Activated CD4-positive, alpha-beta T cell treated with anti-CD3 and anti-CD28 coated beads for 36 hours (primary cell): ENCODE results near the gene SGMS2. TPM values are rescaled to one million over a fixed set of nuclear protein-coding genes. Genes with fewer than 3 reads are reported as not detected.
"Not testable (repeated sequence)": the region's sequence is repeated elsewhere in the genome, so short reads cannot be mapped to it uniquely, and the experiment has no call there.

ENCODE experiments used
- ATAC-seq: fragments of 200-7000 bp; cut with Tn5 transposase; one replicate; pipeline ENCODE4 v1.10.0; 2021; ENCODE audit warnings: mild to moderate bottlenecking, moderate library complexity
- CTCF ChIA-PET: fragments of 350-600 bp; sonication (Branson Sonifier 250); formaldehyde crosslinking; loops from one replicate; lab custom pipeline; 2021; ENCODE audit warnings: antibody characterized with exemption; lab: Charles Lee
- POLR2A ChIA-PET: fragments of 350-600 bp; sonication (Branson Sonifier 250); formaldehyde crosslinking; loops from one replicate; lab custom pipeline; 2021; ENCODE audit warnings: antibody characterized with exemption, inconsistent platforms; lab: Charles Lee
- DNase-seq: peaks from one replicate; pipeline ENCODE4 v3.0.0-alpha.2; 2020
- H3K27ac Mint-ChIP-seq: one replicate; pipeline ENCODE4 v1.8.0; 2021; ENCODE audit warnings: mixed read lengths
- H3K27me3 Mint-ChIP-seq: one replicate; pipeline ENCODE4 v1.8.0; 2021; ENCODE audit warnings: mixed read lengths
- H3K36me3 Mint-ChIP-seq: one replicate; pipeline ENCODE4 v1.8.0; 2021; ENCODE audit warnings: low read depth, mixed read lengths
- H3K4me1 Mint-ChIP-seq: one replicate; pipeline ENCODE4 v1.8.0; 2021; ENCODE audit warnings: mixed read lengths
- H3K4me3 Mint-ChIP-seq: one replicate; pipeline ENCODE4 v1.8.0; 2021; ENCODE audit warnings: mild to moderate bottlenecking, moderate library complexity, mixed read lengths
- H3K9me3 Mint-ChIP-seq: one replicate; pipeline ENCODE4 v1.8.0; 2021; ENCODE audit warnings: low read depth, mixed read lengths
- intact Hi-C, 2 experiments: fragments of 100-400 bp; cut with DNase I in 1 of 2; cut with micrococcal nuclease in 1 of 2; formaldehyde crosslinking; loops; one replicate each; pipeline versions ENCODE4 v1.14.2 to v1.15.1; 2022 to 2024; cut with DNase I, micrococcal nuclease
- total RNA-seq, 2 experiments: library from RNA; stranded (reverse); gene quantifications; one replicate each; pipeline ENCODE4 v1.2.3, GENCODE V29; 2021

The SGMS2 gene
- total RNA-seq, 2 experiments from 2014 or later = 0.84 to 1.8 TPM

DNA sequence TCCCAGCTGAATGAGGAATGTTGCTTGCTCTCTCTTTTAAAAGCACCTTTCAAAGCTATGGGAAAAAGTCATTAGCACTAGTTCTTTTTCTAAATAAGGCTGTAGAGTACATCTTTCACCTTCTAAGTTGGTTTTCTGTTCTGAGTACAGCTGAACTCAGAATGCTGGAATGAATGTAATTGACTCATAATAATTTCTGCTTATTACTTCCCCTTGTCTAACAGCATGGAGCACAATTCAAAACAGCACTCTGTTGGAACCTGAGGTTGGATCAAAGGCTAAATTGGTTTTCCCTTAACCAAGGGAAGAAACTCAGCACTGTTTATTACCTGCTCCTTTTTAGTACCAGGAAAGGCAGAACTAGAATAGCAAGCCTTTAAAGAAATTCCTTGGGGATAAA, 73.1 kb downstream of the SGMS2 start:
- H3K27ac Mint-ChIP-seq = no peak overlapping the region
- POLR2A ChIA-PET = no interaction called here
- DNase-seq (no peak), ATAC-seq (peak; percentile 58)
- intact Hi-C loops = loop anchor here (2.0 to 5.0 kb wide), 2 partner anchors 35 to 76 kb away; partner anchors contain the start of gene SGMS2 (in 2 of the 2)
- peaks cover 17% of the 10 kb centered on the region for H3K4me1 Mint-ChIP-seq
- no peaks in the 10 kb centered on the region for H3K9me3 Mint-ChIP-seq
- no peak overlapping the region for H3K4me3 Mint-ChIP-seq
- CTCF ChIA-PET = interaction anchor here (1.3 to 1.5 kb wide), 4 partner anchors 13 to 36 kb away, joined by 4 read pairs; no protein-coding TSS in a partner anchor
- H3K36me3 Mint-ChIP-seq = no peaks in the 10 kb centered on the region
- H3K27me3 Mint-ChIP-seq = peaks cover 13% of the 10 kb centered on the region

DNA sequence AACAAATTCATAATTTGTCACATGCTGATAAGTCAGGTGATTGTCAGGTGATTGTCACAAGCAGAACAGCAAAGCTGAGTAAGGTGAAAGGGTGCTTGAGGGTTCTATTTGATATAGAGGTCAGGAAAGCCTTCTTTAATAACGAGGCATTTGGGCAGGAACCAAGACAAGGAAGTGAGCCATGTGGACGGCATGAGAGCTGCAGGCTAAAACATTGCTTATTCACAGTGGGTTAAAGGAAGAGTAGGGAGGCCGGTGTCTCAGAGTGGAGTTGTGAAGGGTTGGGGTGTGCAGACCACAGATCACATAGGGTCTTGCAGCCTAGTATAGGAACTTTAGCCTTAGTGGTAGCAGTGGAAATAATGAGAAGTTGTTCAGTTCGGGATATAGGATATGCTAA, 75.3 kb downstream of the SGMS2 start:
- H3K27ac Mint-ChIP-seq = no peak overlapping the region
- no peak for ATAC-seq
- peaks cover 7% of the 10 kb centered on the region for H3K9me3 Mint-ChIP-seq
- POLR2A ChIA-PET = no interaction called here
- H3K36me3 Mint-ChIP-seq = peaks cover 5% of the 10 kb centered on the region
- no peak for DNase-seq
- H3K4me3 Mint-ChIP-seq = no peak overlapping the region
- CTCF ChIA-PET = interaction anchor here (1.2 kb wide), 1 partner anchor 13 kb away, joined by 3 read pairs; no protein-coding TSS in a partner anchor
- H3K27me3 Mint-ChIP-seq = peaks cover 14% of the 10 kb centered on the region
- H3K4me1 Mint-ChIP-seq = peaks cover 20% of the 10 kb centered on the region
- intact Hi-C loops = no loop called here

DNA sequence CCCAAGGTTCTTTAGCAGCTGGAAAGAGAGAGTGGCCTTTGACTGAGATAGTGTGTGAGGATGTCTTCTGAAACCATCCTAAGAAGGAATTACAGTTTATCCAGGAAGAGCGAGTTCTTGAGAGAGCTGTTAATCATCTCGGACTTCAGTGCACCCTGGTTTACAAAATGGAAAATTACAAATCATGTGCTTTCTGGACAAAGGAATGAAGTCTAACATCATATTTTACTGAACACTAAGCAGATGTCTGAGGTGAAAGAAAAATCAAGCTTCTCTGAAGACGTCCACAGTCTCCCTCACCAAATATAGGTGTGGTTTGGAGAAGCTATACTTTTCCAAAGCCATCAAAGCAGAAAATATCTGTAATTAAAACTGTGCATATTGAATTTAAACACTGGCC, 75.8 kb downstream of the SGMS2 start:
- Mint-ChIP-seq H3K36me3 (peaks cover 5% of the 10 kb centered on the region), H3K4me3 (no peak overlapping the region), H3K9me3 (peaks cover 7% of the 10 kb centered on the region), H3K27ac (no peak overlapping the region), H3K4me1 (peaks cover 20% of the 10 kb centered on the region), H3K27me3 (peaks cover 10% of the 10 kb centered on the region)
- ATAC-seq (no peak), DNase-seq (no peak)
- ChIA-PET CTCF (interaction anchor here (0.5 to 1.2 kb wide), 3 partner anchors 10 to 13 kb away, joined by 3 read pairs; no protein-coding TSS in a partner anchor), POLR2A (no interaction called here)
- intact Hi-C loops = no loop called here

DNA sequence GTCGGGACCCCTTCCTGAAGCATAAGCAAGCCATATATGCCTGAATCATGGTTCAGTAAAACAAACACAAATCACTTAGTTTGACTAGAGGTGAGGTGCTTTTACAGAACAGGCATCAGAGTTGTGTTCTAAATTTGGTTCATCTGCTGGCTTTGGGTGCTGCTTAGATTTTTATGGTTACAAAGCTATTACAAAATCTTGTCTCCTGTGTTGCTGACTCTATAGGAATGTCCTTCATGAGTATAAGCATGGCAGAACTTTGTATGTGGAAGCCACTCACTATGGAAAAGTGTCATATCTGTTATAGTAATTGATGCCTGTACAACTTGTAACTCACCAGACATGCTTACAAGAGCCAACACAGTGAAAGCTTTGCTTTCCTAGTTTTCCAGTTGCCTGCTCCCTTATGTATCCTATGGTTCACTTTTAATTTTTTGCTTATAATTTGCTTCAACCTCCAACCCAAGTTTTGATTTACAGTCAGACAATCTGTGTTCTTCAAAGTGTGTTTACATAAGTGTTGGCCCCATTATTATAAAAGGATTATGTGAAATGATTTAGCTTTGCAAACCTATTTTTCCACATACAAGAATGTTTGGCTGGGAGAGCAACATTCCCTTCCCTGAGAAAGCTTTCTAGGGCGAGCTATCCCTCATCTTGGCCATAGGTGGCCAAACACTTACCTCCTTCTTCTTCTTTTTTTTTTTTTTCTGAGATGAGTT, 76.6 kb downstream of the SGMS2 start:
- no peak for DNase-seq
- peaks cover 10% of the 10 kb centered on the region for H3K9me3 Mint-ChIP-seq
- H3K36me3 Mint-ChIP-seq = peaks cover 5% of the 10 kb centered on the region
- ATAC-seq = no peak
- ChIA-PET CTCF (interaction anchor here (0.5 to 1.8 kb wide), 4 partner anchors 9 to 143 kb away, joined by 3 to 10 read pairs (median 3); no protein-coding TSS in a partner anchor), POLR2A (interaction anchor here (0.6 kb wide), 1 partner anchor 43 kb away, joined by 3 read pairs; no protein-coding TSS in a partner anchor)
- no peak overlapping the region for H3K27ac Mint-ChIP-seq
- peaks cover 13% of the 10 kb centered on the region for H3K4me1 Mint-ChIP-seq
- H3K27me3 Mint-ChIP-seq = peaks cover 10% of the 10 kb centered on the region
- no peak overlapping the region for H3K4me3 Mint-ChIP-seq
- intact Hi-C loops = no loop called here

DNA sequence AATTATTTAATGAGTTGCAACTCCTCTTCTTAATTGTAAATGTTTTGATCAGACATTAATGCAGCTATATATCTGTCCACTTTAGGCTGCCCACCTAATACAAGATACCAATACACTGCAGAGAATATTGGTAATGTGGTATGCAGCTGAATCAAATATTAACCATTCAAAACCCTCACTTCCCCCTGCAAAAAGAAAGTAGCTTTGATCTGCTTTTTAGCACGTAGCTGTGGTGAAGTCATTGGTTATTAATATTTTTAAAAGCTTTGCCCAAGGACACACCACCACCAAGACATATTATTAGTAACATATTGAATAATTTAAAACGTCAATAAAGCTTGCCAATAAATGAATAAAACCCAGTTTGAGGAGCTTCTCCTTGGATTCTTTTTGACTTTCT, 78.0 kb downstream of the SGMS2 start:
- no peak overlapping the region for H3K27ac Mint-ChIP-seq
- ATAC-seq (no peak), DNase-seq (no peak)
- H3K36me3 Mint-ChIP-seq = peaks cover 5% of the 10 kb centered on the region
- ChIA-PET POLR2A (no interaction called here), CTCF (interaction anchor here (0.7 to 1.8 kb wide), 4 partner anchors 10 to 145 kb away, joined by 3 to 10 read pairs (median 6); no protein-coding TSS in a partner anchor)
- H3K4me3 Mint-ChIP-seq = no peak overlapping the region
- H3K9me3 Mint-ChIP-seq = peaks cover 10% of the 10 kb centered on the region
- H3K4me1 Mint-ChIP-seq = peaks cover 5% of the 10 kb centered on the region
- peaks cover 8% of the 10 kb centered on the region for H3K27me3 Mint-ChIP-seq
- intact Hi-C loops = no loop called here

DNA sequence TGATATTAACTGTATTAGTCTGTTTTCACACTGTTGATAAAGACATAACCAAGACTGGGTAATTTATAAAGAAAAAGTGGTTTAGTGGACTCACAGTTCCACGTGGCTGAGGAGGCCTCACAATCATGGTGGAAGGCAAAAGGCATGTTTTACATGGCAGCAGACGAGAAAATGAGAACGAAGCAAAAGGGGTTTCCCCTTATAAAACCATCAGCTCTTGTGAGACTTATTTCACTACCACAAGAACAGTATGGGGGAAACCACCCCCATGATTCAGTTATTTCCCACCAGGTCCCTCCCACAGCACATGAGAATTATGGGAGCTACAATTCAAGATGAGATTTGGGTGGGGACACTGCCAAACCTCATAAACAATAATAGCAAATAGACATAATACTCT, 80.3 kb downstream of the SGMS2 start:
- DNase-seq (peak; percentile 15), ATAC-seq (peak; percentile 26)
- intact Hi-C loops, H3K4me3 Mint-ChIP-seq, H3K27ac Mint-ChIP-seq, H3K4me1 Mint-ChIP-seq, H3K36me3 Mint-ChIP-seq, H3K27me3 Mint-ChIP-seq: not testable (repeated sequence)
- ChIA-PET CTCF (interaction anchor here (1.3 to 2.0 kb wide), 2 partner anchors 8 to 146 kb away, joined by 3 to 7 read pairs; no protein-coding TSS in a partner anchor), POLR2A (interaction anchor here (0.7 kb wide), 1 partner anchor 37 kb away, joined by 3 read pairs; no protein-coding TSS in a partner anchor)
- peaks cover 10% of the 10 kb centered on the region for H3K9me3 Mint-ChIP-seq

DNA sequence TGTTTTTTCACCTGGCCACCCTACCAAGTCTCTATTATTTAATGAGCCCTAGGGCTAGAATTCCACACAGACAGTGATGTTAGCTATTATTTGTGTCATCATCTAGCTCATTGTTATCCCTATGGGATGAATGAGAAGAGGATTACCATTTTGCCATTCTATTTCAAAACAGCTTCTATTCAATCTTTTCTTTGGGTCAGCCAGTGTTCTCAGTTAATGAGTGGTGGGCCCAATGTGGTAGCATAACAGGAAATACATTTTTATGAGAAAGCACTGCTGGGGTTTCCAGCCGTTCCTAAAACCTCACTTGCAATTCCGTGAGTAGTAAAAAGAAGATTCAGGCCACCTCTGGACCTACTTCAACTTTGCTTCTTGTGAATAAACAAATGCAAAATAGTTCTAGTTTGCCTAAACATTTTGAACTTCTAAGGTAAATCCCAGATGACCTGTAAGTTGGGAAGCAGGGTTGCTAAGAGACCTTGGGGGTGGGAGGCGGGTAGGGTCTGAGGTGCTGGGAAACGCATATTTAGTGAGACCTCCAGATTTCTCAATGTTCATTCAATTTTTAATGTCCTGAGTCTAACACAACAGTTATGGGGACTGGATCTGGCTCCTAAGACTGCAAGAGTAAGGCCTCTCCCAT, 81.8 kb downstream of the SGMS2 start:
- ATAC-seq (no peak), DNase-seq (no peak)
- intact Hi-C loops = no loop called here
- Mint-ChIP-seq H3K9me3 (peaks cover 10% of the 10 kb centered on the region), H3K4me3 (no peak overlapping the region), H3K27me3 (peaks cover 3% of the 10 kb centered on the region), H3K27ac (no peak overlapping the region), H3K36me3 (peaks cover 5% of the 10 kb centered on the region), H3K4me1 (peaks cover 3% of the 10 kb centered on the region)
- CTCF ChIA-PET = interaction anchor here (2.0 kb wide), 1 partner anchor 148 kb away, joined by 7 read pairs; no protein-coding TSS in a partner anchor
- POLR2A ChIA-PET = no interaction called here

DNA sequence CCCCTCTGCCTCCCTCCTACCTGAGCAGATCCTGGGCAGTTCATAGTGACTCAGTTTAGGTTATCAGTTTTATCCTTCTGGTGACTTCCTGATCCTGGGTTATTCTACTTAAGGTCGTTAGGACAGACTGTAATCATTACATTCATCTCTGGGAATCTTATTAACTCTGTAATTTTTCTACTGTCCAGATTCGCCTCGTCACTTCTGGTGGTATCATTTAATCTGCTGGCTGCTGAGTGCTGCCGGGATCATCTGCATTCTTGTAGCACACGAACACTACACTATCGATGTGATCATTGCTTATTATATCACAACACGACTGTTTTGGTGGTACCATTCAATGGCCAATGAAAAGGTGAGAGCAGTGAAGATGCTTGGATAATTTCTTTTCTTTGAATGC, 83.6 kb downstream of the SGMS2 start:
- POLR2A ChIA-PET = no interaction called here
- H3K4me1 Mint-ChIP-seq = peaks cover 5% of the 10 kb centered on the region
- DNase-seq (no peak), ATAC-seq (no peak)
- intact Hi-C loops = no loop called here
- peaks cover 5% of the 10 kb centered on the region for H3K36me3 Mint-ChIP-seq
- no peak overlapping the region for H3K27ac Mint-ChIP-seq
- no peak overlapping the region for H3K4me3 Mint-ChIP-seq
- no peaks in the 10 kb centered on the region for H3K27me3 Mint-ChIP-seq
- H3K9me3 Mint-ChIP-seq = peaks cover 10% of the 10 kb centered on the region
- CTCF ChIA-PET = interaction anchor here (1.0 to 1.1 kb wide), 2 partner anchors 16 to 150 kb away, joined by 3 to 6 read pairs; no protein-coding TSS in a partner anchor

DNA sequence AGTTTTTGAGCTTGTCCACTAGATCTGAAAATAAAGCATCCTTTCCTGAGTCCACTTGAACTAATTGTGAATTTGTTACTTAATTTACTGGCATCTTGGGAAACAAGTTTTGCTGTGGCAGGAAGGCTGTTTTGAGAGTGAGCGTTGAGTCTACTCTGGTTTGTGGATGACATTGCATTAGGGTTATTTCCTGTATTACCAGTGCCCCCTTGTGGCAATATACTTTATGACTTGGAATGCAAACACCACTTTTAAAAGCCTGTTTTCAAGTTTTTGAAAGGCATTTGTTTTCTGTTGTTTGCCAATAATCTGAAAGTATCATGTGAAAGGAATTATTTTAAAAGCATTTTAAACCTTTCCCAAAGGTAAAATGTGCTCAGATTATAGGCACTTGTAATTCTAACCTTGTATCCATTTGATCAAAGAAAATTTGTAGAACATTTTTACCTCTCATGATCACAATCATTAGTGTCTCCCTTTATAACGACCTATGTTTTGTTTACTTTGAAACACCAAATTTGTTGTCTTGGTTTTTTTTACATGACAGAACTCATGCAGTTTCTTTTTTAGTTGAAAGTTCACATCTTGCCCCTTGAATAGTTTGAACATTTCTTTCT, 88.7 kb downstream of the SGMS2 start:
- CTCF ChIA-PET = interaction anchor here (0.7 to 4.8 kb wide), 20 partner anchors 10 to 1358 kb away, joined by 3 to 75 read pairs (median 4); no protein-coding TSS in a partner anchor
- no peak overlapping the region for H3K4me3 Mint-ChIP-seq
- POLR2A ChIA-PET = no interaction called here
- DNase-seq (peak; percentile 30), ATAC-seq (peak; percentile 74)
- peaks cover 2% of the 10 kb centered on the region for H3K4me1 Mint-ChIP-seq
- no peak overlapping the region for H3K27ac Mint-ChIP-seq
- intact Hi-C loops = loop anchor here (1.0 to 2.0 kb wide), 3 partner anchors 89 to 155 kb away; partner anchors contain the start of gene SGMS2 (in 2 of the 2)
- no peaks in the 10 kb centered on the region for H3K36me3 Mint-ChIP-seq
- H3K27me3 Mint-ChIP-seq = no peaks in the 10 kb centered on the region
- no peaks in the 10 kb centered on the region for H3K9me3 Mint-ChIP-seq

DNA sequence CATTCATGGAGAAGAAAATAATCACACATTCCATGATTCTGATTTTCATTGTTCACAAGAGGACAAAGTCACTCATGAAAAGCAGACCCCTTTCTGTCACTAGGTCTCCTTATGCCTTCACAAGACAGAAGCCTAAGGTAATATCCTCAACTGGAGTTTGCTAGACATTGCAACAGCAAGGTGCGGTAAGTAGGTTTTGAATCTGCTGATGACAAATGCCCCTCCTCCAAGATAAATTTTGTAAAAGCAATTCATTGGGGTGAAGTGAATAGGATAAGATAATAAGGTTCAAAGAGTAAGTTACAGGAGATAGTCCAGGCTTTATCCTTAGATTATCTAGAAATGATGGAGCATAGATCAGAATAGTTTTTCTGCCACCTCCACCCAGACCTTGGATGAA, 90.5 kb downstream of the SGMS2 start:
- DNase-seq (no peak), ATAC-seq (no peak)
- ChIA-PET POLR2A (no interaction called here), CTCF (interaction anchor here (0.6 to 2.1 kb wide), 3 partner anchors 157 to 411 kb away, joined by 3 to 13 read pairs (median 3); no protein-coding TSS in a partner anchor)
- no peak overlapping the region for H3K4me3 Mint-ChIP-seq
- intact Hi-C loops = no loop called here
- H3K4me1 Mint-ChIP-seq = peaks cover 2% of the 10 kb centered on the region
- peaks cover 5% of the 10 kb centered on the region for H3K27me3 Mint-ChIP-seq
- H3K27ac Mint-ChIP-seq = no peak overlapping the region
- H3K36me3 Mint-ChIP-seq = peaks cover 3% of the 10 kb centered on the region
- H3K9me3 Mint-ChIP-seq = peaks cover 5% of the 10 kb centered on the region

DNA sequence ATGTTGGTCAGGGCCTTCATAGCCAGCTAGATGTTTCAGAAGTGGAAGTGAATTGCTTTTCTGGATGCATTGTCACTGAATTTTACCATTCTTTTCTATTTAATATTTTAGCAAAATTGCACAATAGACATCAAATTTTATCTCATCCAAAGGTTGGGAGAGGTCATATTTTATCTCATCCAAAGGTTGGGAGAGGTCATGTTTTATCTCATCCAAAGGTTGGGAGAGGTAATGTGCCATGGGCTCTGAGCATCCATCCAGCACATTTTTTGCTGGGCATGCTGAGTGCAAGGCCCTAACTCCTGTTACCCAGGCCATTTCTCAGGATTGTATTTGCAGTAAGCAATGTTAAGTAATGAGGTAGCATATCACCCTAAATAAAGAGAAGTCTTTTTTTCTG, 91.9 kb downstream of the SGMS2 start:
- H3K4me1 Mint-ChIP-seq = peaks cover 2% of the 10 kb centered on the region
- H3K4me3 Mint-ChIP-seq = no peak overlapping the region
- H3K36me3 Mint-ChIP-seq = peaks cover 3% of the 10 kb centered on the region
- intact Hi-C loops = no loop called here
- peaks cover 5% of the 10 kb centered on the region for H3K27me3 Mint-ChIP-seq
- H3K9me3 Mint-ChIP-seq = peaks cover 5% of the 10 kb centered on the region
- DNase-seq (no peak), ATAC-seq (no peak)
- POLR2A ChIA-PET = no interaction called here
- CTCF ChIA-PET = interaction anchor here (0.6 to 1.2 kb wide), 2 partner anchors 153 to 158 kb away, joined by 3 read pairs; no protein-coding TSS in a partner anchor
- H3K27ac Mint-ChIP-seq = no peak overlapping the region
